Measurements from ENCODE around the gene RBM38. TPM values are rescaled to one million over a fixed set of nuclear protein-coding genes. Genes with fewer than 3 reads are reported as not detected.

RBM38 gene
- total RNA-seq, 1 experiment from 2014 or later = 39.2 TPM

DNA sequence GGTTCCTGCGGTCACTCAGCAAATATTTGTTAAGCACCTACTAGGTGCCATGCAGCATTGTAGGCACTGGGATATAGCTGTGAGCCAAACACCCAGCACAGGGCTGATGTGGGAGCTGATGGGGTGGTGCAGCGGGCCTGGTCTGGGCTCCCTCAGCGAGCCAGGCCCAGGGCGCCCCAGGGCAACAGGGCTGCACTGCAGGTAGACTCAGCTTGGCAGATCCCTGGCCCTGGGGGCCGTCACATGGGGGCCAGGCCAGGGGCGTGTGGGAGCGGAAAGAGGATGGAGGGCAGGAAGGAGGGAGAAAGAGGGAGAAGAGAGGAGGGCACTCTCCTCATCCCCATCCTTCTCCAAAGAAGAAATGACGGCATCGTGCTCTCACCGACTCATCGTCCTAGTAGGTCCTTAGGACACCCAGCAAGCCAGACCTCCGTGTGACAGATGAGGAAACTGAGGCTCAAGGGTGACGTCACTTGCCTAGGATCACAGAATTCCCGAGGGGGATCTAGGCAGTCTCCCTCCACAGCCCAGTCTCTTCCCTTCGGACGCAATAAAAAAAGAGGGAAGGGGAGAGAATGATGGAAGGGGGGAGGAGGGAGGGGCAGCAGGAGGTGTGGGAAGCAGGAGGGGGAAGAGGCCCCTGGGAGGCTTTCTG, 53.3 kb downstream of the RBM38 start:
- Mint-ChIP-seq H3K9me3 (ENCODE audit: unreplicated experiment) (no peaks in the 10 kb centered on the region), H3K4me1 (ENCODE audit: low read depth, unreplicated experiment) (no peaks in the 10 kb centered on the region), H3K27me3 (ENCODE audit: insufficient read depth, unreplicated experiment) (peaks cover 10% of the 10 kb centered on the region), H3K36me3 (ENCODE audit: insufficient read depth, unreplicated experiment) (no peaks in the 10 kb centered on the region), H3K27ac (ENCODE audit: unreplicated experiment) (no peak overlapping the region), H3K4me3 (ENCODE audit: unreplicated experiment) (no peak overlapping the region)
- intact Hi-C loops (cut with micrococcal nuclease; ENCODE audit: unreplicated experiment) = no loop called here
- Histone ChIP-seq H3K36me3 (ENCODE audit: control insufficient read depth, insufficient read depth, low read length) (no peaks in the 10 kb centered on the region), H3K4me3 (ENCODE audit: low read depth, low read length) (no peak overlapping the region), H3K9me3 (peaks cover 8% of the 10 kb centered on the region), H3K4me1 (no peaks in the 10 kb centered on the region), H3K27me3 (replicated peaks; ENCODE audit: control insufficient read depth, insufficient read depth, low read length) (no peaks in the 10 kb centered on the region; the same call in none of the 2 replicates)
- ChIA-PET CTCF (no interaction called here), POLR2A (no interaction called here)
- DNase-seq = no peak
- BruUV-seq (replicated peaks) = no TSS peak
- TF ChIP-seq, protein P1, sequence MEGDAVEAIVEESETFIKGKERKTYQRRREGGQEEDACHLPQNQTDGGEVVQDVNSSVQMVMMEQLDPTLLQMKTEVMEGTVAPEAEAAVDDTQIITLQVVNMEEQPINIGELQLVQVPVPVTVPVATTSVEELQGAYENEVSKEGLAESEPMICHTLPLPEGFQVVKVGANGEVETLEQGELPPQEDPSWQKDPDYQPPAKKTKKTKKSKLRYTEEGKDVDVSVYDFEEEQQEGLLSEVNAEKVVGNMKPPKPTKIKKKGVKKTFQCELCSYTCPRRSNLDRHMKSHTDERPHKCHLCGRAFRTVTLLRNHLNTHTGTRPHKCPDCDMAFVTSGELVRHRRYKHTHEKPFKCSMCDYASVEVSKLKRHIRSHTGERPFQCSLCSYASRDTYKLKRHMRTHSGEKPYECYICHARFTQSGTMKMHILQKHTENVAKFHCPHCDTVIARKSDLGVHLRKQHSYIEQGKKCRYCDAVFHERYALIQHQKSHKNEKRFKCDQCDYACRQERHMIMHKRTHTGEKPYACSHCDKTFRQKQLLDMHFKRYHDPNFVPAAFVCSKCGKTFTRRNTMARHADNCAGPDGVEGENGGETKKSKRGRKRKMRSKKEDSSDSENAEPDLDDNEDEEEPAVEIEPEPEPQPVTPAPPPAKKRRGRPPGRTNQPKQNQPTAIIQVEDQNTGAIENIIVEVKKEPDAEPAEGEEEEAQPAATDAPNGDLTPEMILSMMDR (IDR thresholded peaks at IDR 0.05; ENCODE audit: insufficient read depth in 1 of 2, low read depth in 1 of 2, low read length in 1 of 2, severe bottlenecking in 1 of 2, unreplicated experiment in 1 of 2) = no peak

DNA sequence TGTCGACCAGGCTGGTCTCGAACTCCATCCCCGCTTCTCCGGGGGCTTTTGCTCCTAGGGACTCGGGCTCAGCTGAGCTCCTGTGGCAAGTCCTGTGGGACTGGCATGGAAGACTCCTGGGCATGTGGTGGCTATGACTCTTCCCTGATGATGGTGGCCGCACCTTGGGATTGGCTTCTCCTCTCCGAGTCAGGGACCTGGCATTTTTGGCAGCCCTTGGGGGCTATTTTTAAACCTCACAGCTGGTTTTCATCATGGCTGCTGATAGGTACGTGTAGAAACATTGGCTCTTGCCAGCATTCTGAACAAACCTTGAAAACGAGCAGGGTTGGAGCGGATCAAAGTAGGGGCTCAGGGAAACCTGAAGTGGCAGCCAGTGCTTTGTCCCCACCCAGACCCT, 54.1 kb downstream of the RBM38 start:
- ChIA-PET CTCF (no interaction called here), POLR2A (no interaction called here)
- H3K27me3 Mint-ChIP-seq (ENCODE audit: insufficient read depth, unreplicated experiment) = peaks cover 14% of the 10 kb centered on the region
- TF ChIP-seq, protein P1 (IDR thresholded peaks at IDR 0.05; ENCODE audit: insufficient read depth in 1 of 2, low read depth in 1 of 2, low read length in 1 of 2, severe bottlenecking in 1 of 2, unreplicated experiment in 1 of 2) = no peak
- no TSS peak for BruUV-seq (replicated peaks)
- no peaks in the 10 kb centered on the region for H3K4me1 Mint-ChIP-seq (ENCODE audit: low read depth, unreplicated experiment)
- Histone ChIP-seq H3K9me3 (peaks cover 8% of the 10 kb centered on the region), H3K36me3 (ENCODE audit: control insufficient read depth, insufficient read depth, low read length) (no peaks in the 10 kb centered on the region), H3K4me1 (no peaks in the 10 kb centered on the region), H3K27me3 (replicated peaks; ENCODE audit: control insufficient read depth, insufficient read depth, low read length) (no peaks in the 10 kb centered on the region; the same call in none of the 2 replicates), H3K4me3 (ENCODE audit: low read depth, low read length) (no peak overlapping the region)
- H3K36me3 Mint-ChIP-seq (ENCODE audit: insufficient read depth, unreplicated experiment) = no peaks in the 10 kb centered on the region
- DNase-seq = no peak
- no peaks in the 10 kb centered on the region for H3K9me3 Mint-ChIP-seq (ENCODE audit: unreplicated experiment)
- H3K27ac Mint-ChIP-seq (ENCODE audit: unreplicated experiment) = no peak overlapping the region
- intact Hi-C loops (cut with micrococcal nuclease; ENCODE audit: unreplicated experiment) = no loop called here
- H3K4me3 Mint-ChIP-seq (ENCODE audit: unreplicated experiment) = no peak overlapping the region

DNA sequence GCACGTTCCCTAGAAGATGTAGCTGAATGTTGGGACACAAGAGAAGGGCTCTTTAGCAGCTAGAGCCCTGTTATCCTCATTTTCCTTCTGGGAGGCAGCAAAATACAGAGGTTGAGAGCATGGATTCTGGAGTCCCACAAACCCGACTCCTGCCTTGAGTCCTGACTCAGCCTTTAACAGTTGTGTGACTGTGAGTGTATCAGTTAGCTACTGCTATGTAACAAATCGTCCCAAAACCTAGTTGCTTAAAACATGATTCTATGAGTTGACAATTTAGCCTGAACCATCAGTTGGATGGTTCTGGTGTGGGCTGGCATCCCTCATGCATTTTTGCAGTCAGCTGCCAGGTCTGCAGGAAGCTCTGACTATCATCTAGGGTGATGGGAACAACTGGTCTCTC, 54.6 kb downstream of the RBM38 start:
- no peaks in the 10 kb centered on the region; the same call in none of the 2 replicates for H3K27me3 ChIP-seq (replicated peaks; ENCODE audit: control insufficient read depth, insufficient read depth, low read length)
- no peak for DNase-seq

More for the DNA sequence above, 54.6 kb downstream of the RBM38 start:
- H3K4me1 ChIP-seq = no peaks in the 10 kb centered on the region
- H3K36me3 Mint-ChIP-seq (ENCODE audit: insufficient read depth, unreplicated experiment) = no peaks in the 10 kb centered on the region
- no peak overlapping the region for H3K27ac Mint-ChIP-seq (ENCODE audit: unreplicated experiment)
- H3K9me3 Mint-ChIP-seq (ENCODE audit: unreplicated experiment) = no peaks in the 10 kb centered on the region
- ChIA-PET CTCF (no interaction called here), POLR2A (no interaction called here)
- H3K4me3 Mint-ChIP-seq (ENCODE audit: unreplicated experiment) = no peak overlapping the region
- no peaks in the 10 kb centered on the region for H3K36me3 ChIP-seq (ENCODE audit: control insufficient read depth, insufficient read depth, low read length)
- intact Hi-C loops (cut with micrococcal nuclease; ENCODE audit: unreplicated experiment) = no loop called here
- H3K9me3 ChIP-seq = peaks cover 8% of the 10 kb centered on the region
- TF ChIP-seq, protein P1 (IDR thresholded peaks at IDR 0.05; ENCODE audit: insufficient read depth in 1 of 2, low read depth in 1 of 2, low read length in 1 of 2, severe bottlenecking in 1 of 2, unreplicated experiment in 1 of 2) = no peak
- peaks cover 14% of the 10 kb centered on the region for H3K27me3 Mint-ChIP-seq (ENCODE audit: insufficient read depth, unreplicated experiment)
- H3K4me3 ChIP-seq (ENCODE audit: low read depth, low read length) = no peak overlapping the region
- no peaks in the 10 kb centered on the region for H3K4me1 Mint-ChIP-seq (ENCODE audit: low read depth, unreplicated experiment)
- no TSS peak for BruUV-seq (replicated peaks)

Measured in Caco-2 (cell line).